SK-N-SH treated with all-trans-retinoic acid at 6 μM for 48 hours (cell line): ENCODE measurements around the gene OR10G7.

ENCODE experiments used
- ARNTL ChIP-seq: fragments of 450-650 bp; formaldehyde crosslinking; IDR thresholded peaks from 2 replicates; pipeline ENCODE4 v1.5.0; 2020; ENCODE audit warnings: low read depth, mild to moderate bottlenecking, moderate library complexity, borderline replicate concordance
- BACH2 ChIP-seq: fragments of 250-450 bp; sonication (Bioruptor Pico); IDR thresholded peaks from 2 replicates; pipeline ENCODE4 v1.9.0; 2021; ENCODE audit warnings: mild to moderate bottlenecking, borderline replicate concordance
- CREB5 ChIP-seq: fragments of 250-450 bp; sonication (Bioruptor Pico); IDR thresholded peaks from 2 replicates; pipeline ENCODE4 v1.5.1; 2020; ENCODE audit warnings: low read depth, mild to moderate bottlenecking, moderate library complexity
- CSDC2 ChIP-seq: fragments of 250-450 bp; sonication (Bioruptor Pico); IDR thresholded peaks from 2 replicates; pipeline ENCODE4 v1.5.0; 2020; ENCODE audit warnings: mild to moderate bottlenecking, moderate library complexity
- ESRRG ChIP-seq: fragments of 250-450 bp; sonication (Bioruptor Pico); IDR thresholded peaks from 2 replicates; pipeline ENCODE4 v1.6.1; 2021; ENCODE audit warnings: mild to moderate bottlenecking
- PATZ1 ChIP-seq: fragments of 250-450 bp; sonication (Bioruptor Pico); IDR thresholded peaks from 2 replicates; pipeline ENCODE4 v1.8.0; 2020; ENCODE audit warnings: mild to moderate bottlenecking, moderate library complexity, borderline replicate concordance
- PPARA ChIP-seq: fragments of 250-450 bp; sonication (Bioruptor Pico); IDR thresholded peaks from 2 replicates; pipeline ENCODE4 v1.5.0; 2020; ENCODE audit warnings: mild to moderate bottlenecking, borderline replicate concordance
- RARB ChIP-seq: fragments of 250-450 bp; sonication (Bioruptor Pico); IDR thresholded peaks from 2 replicates; pipeline ENCODE4 v1.8.0; 2021; ENCODE audit warnings: mild to moderate bottlenecking, moderate library complexity
- TSHZ2 ChIP-seq: fragments of 250-450 bp; sonication (Bioruptor Pico); IDR thresholded peaks from 2 replicates; pipeline ENCODE4 v1.5.0; 2020; ENCODE audit warnings: mild to moderate bottlenecking, moderate library complexity
- ZC3H10 ChIP-seq: fragments of 250-450 bp; sonication (Bioruptor Pico); IDR thresholded peaks from 2 replicates; pipeline ENCODE4 v1.5.1; 2021; ENCODE audit warnings: mild to moderate bottlenecking, moderate library complexity
- ZFP3 ChIP-seq: fragments of 250-450 bp; sonication (Bioruptor Pico); IDR thresholded peaks from 2 replicates; pipeline ENCODE4 v1.5.0; 2020; ENCODE audit warnings: mild to moderate bottlenecking, moderate library complexity
- ZFP30 ChIP-seq: fragments of 450-650 bp; formaldehyde crosslinking; IDR thresholded peaks from 2 replicates; pipeline ENCODE4 v1.5.0; 2022; ENCODE audit warnings: mild to moderate bottlenecking, moderate library complexity
- ZNF8 ChIP-seq: fragments of 450-650 bp; formaldehyde crosslinking; IDR thresholded peaks from 2 replicates; pipeline ENCODE4 v1.5.0; 2020; ENCODE audit warnings: mild to moderate bottlenecking, moderate library complexity

- TF ChIP-seq ZC3H10 (CRISPR knock-in tag) (no peak), CSDC2 (CRISPR knock-in tag) (no peak), ZFP30 (CRISPR knock-in tag) (no peak), PATZ1 (CRISPR knock-in tag) (no peak), ZNF8 (CRISPR knock-in tag) (no peak), ARNTL (CRISPR knock-in tag) (no peak), ESRRG (no peak), ZFP3 (CRISPR knock-in tag) (no peak), TSHZ2 (no peak), PPARA (no peak), RARB (CRISPR knock-in tag) (no peak), CREB5 (CRISPR knock-in tag) (no peak), BACH2 (CRISPR knock-in tag) (no peak)
Observed at GRCh38 chr11:124071623-124071948, 30.5 kb upstream of the OR10G7 start.
